Neural cell (in vitro differentiated cells): ENCODE data around the gene RANBP1.

Source experiments
- TAF1 ChIP-seq: IDR thresholded peaks from 2 replicates; pipeline ENCODE4 v1.6.1; 2012; ENCODE audit warnings: low read depth
- TF ChIP-seq, protein P1 (sequence below): fragments of 450-650 bp; IDR thresholded peaks from 2 replicates; pipeline ENCODE4 v1.5.1; 2014; ENCODE audit warnings: antibody characterized with exemption, mild to moderate bottlenecking, moderate library complexity; ENCODE audit not compliant: poor library complexity, severe bottlenecking

DNA sequence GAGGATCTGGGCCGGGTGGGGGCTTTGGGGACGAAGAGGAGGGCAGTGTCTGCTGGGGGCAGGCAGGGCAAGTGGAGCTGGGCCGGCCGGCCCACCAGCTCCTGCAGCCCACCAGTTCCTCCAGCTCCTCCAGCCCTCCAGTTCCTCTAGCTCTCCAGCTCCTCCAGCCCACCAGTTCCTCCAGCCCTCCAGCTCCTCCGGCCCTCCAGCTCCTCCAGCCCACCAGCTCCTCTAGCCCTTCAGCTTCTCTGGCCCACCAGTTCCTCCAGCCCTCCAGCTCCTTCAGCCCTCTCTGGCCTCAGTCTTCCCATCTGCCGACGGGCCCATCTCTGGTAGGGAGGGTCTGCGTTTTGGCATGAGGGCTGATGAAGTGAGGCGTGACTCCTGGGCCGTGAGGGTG, 44.1 kb downstream of the RANBP1 start:
- TF ChIP-seq, protein P1, sequence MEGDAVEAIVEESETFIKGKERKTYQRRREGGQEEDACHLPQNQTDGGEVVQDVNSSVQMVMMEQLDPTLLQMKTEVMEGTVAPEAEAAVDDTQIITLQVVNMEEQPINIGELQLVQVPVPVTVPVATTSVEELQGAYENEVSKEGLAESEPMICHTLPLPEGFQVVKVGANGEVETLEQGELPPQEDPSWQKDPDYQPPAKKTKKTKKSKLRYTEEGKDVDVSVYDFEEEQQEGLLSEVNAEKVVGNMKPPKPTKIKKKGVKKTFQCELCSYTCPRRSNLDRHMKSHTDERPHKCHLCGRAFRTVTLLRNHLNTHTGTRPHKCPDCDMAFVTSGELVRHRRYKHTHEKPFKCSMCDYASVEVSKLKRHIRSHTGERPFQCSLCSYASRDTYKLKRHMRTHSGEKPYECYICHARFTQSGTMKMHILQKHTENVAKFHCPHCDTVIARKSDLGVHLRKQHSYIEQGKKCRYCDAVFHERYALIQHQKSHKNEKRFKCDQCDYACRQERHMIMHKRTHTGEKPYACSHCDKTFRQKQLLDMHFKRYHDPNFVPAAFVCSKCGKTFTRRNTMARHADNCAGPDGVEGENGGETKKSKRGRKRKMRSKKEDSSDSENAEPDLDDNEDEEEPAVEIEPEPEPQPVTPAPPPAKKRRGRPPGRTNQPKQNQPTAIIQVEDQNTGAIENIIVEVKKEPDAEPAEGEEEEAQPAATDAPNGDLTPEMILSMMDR: no peak
- TF ChIP-seq TAF1: no peak
